ENCODE measurements around the gene EMILIN2.

GRCh38 chr18:2824865-2825264, 21.9 kb upstream of the EMILIN2 start:
- TF ChIP-seq CTCF (IDR thresholded peaks at IDR 0.05), result no peak
- no peak for TF ChIP-seq EP300 (IDR thresholded peaks at IDR 0.05)
- TF ChIP-seq POLR2A (IDR thresholded peaks at IDR 0.05), result no peak
